ENCODE data around the gene BLVRA. TPM values are rescaled to one million over a fixed set of nuclear protein-coding genes. Genes with fewer than 3 reads are reported as not detected.

BLVRA gene, protein sequence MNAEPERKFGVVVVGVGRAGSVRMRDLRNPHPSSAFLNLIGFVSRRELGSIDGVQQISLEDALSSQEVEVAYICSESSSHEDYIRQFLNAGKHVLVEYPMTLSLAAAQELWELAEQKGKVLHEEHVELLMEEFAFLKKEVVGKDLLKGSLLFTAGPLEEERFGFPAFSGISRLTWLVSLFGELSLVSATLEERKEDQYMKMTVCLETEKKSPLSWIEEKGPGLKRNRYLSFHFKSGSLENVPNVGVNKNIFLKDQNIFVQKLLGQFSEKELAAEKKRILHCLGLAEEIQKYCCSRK
- 35.2 TPM for polyA plus RNA-seq (2012; ENCODE audit: insufficient read length, low read depth)

DNA sequence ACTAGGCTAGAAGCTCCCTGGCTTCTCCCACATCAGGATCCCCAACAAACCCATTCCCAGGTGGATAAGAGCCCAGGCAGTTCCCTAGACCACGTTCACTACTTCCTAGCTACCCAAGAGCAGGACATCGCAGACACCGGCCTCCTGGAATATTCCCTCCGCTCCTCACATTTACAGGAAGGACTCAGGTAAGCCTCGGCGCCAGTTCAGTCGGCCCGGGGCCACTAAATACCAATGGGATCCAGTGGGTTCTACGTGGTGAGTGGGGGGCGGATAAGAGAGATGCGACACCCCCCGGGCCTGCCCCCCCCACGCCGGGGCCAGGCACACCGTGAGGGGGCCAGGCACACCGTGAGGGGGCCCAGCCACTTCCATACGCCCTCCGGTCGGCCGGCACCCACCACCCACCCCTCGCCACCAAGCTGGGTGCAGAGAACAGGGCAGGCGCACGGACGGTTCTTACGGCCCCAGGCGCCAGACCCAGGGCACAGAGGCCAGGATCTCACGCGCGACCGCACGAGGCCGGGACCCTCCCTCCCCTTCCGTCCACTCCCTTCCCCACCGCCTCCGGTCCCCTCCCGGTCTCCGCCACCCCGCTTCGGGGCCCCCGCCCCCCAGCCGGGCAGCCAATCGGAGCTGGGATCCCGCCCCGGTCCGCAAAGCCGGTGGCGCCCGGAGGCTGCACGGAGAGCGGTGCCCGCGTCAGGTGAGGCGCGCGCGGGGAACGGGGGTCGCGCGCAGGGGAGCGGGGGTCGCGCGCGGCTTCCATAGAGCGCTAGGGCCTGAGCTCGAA is at the start of gene BLVRA:
BLVRA (plus strand) TSS at position 652 of the 793 bp plus-strand sequence. CDS start 12,479 bp downstream, outside the sequence.
- TF ChIP-seq SIN3A (IDR thresholded peaks at IDR 0.05; ENCODE audit: borderline replicate concordance, insufficient read depth, low read length) (no peak), FOXP2 (optimal IDR thresholded peaks at IDR 0.05; ENCODE audit: borderline replicate concordance, extremely low read depth, extremely low read length, insufficient read depth) (peak; percentile 30), TAF1 (IDR thresholded peaks at IDR 0.05; ENCODE audit: borderline replicate concordance, insufficient read depth, low read length) (no peak), POLR2AphosphoS5 (IDR thresholded peaks at IDR 0.05; ENCODE audit: low read depth, low read length) (no peak)
- TF ChIP-seq, protein P1, sequence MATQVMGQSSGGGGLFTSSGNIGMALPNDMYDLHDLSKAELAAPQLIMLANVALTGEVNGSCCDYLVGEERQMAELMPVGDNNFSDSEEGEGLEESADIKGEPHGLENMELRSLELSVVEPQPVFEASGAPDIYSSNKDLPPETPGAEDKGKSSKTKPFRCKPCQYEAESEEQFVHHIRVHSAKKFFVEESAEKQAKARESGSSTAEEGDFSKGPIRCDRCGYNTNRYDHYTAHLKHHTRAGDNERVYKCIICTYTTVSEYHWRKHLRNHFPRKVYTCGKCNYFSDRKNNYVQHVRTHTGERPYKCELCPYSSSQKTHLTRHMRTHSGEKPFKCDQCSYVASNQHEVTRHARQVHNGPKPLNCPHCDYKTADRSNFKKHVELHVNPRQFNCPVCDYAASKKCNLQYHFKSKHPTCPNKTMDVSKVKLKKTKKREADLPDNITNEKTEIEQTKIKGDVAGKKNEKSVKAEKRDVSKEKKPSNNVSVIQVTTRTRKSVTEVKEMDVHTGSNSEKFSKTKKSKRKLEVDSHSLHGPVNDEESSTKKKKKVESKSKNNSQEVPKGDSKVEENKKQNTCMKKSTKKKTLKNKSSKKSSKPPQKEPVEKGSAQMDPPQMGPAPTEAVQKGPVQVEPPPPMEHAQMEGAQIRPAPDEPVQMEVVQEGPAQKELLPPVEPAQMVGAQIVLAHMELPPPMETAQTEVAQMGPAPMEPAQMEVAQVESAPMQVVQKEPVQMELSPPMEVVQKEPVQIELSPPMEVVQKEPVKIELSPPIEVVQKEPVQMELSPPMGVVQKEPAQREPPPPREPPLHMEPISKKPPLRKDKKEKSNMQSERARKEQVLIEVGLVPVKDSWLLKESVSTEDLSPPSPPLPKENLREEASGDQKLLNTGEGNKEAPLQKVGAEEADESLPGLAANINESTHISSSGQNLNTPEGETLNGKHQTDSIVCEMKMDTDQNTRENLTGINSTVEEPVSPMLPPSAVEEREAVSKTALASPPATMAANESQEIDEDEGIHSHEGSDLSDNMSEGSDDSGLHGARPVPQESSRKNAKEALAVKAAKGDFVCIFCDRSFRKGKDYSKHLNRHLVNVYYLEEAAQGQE (IDR thresholded peaks at IDR 0.05; ENCODE audit: insufficient read depth in 1 of 2, low read depth in 2 of 2, low read length in 2 of 2): no peak

DNA sequence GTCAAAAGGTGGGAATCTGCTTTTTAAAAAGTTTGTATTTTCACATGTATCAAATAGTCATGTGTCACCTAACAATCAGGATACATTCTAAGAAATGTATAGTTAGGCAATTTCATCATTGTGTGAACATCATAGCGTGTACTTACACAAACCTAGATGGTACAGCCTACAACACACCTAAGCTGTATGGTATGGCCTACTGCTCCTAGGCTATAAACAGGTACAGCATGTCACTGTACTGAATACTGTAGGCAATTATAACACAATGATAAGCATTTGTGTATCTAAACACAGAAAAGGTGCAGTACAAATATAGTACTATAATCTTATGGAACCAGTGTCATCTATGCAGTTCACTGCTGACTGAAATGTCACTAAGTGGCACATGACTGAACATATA is 47.0 kb upstream of the BLVRA start:
- TF ChIP-seq FOXP2 (optimal IDR thresholded peaks at IDR 0.05; ENCODE audit: borderline replicate concordance, extremely low read depth, extremely low read length, insufficient read depth) (no peak), SIN3A (IDR thresholded peaks at IDR 0.05; ENCODE audit: borderline replicate concordance, insufficient read depth, low read length) (no peak), TAF1 (IDR thresholded peaks at IDR 0.05; ENCODE audit: borderline replicate concordance, insufficient read depth, low read length) (no peak), POLR2AphosphoS5 (IDR thresholded peaks at IDR 0.05; ENCODE audit: low read depth, low read length) (no peak)
- TF ChIP-seq, protein P1 (IDR thresholded peaks at IDR 0.05; ENCODE audit: insufficient read depth in 1 of 2, low read depth in 2 of 2, low read length in 2 of 2): no peak

DNA sequence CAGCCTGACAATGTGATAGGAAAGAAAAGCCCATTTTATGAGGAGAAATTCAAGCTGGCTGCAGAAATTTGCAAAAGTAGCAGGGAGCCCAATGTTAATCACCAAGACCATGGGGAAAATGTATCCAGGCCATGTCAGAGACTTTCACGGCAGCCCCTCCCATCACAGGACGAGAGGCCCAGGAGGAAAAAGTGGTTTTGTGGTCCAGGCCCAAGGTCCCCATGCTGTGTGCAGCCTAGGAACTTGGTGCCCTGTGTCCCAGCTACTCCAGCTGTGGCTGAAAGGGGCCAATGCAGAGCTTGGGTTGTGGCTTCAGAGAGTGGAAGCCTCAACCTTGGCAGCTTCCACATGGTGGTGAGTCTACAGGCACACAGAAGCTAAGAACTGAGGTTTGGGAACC is 41.9 kb upstream of the BLVRA start:
- TF ChIP-seq TAF1 (IDR thresholded peaks at IDR 0.05; ENCODE audit: borderline replicate concordance, insufficient read depth, low read length) (no peak), SIN3A (IDR thresholded peaks at IDR 0.05; ENCODE audit: borderline replicate concordance, insufficient read depth, low read length) (no peak)

DNA sequence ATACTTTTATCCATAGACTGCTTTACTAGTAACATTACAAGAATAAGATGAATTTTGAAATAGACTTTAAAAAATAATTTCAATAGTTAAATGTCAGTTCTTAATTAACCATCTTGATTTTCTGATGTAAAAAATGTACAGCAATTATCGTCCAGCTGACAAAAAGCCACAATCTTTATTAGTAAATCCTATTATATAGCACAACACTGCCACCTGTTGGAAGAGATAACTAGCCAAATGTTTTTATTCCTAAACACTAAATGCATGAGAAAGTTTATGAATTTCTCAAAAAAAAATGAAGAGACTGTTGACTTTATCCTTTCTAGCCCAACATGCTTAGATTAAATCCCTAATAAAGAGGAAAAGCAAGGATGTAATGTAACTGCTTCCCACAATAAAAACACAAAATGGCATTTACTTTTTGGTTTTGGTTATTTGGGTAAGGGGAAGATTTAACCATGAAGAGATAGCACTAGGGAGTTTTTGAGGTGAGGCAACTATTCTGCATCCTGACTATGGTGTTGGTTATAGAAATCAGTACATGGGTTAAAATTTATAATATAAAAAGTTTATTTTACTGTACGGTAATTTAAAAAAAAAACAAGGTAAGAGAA is 37.2 kb upstream of the BLVRA start:
- TF ChIP-seq, protein P1 (IDR thresholded peaks at IDR 0.05; ENCODE audit: insufficient read depth in 1 of 2, low read depth in 2 of 2, low read length in 2 of 2): no peak
- TF ChIP-seq FOXP2 (optimal IDR thresholded peaks at IDR 0.05; ENCODE audit: borderline replicate concordance, extremely low read depth, extremely low read length, insufficient read depth) (no peak), TAF1 (IDR thresholded peaks at IDR 0.05; ENCODE audit: borderline replicate concordance, insufficient read depth, low read length) (no peak), POLR2AphosphoS5 (IDR thresholded peaks at IDR 0.05; ENCODE audit: low read depth, low read length) (no peak), SIN3A (IDR thresholded peaks at IDR 0.05; ENCODE audit: borderline replicate concordance, insufficient read depth, low read length) (no peak)

DNA sequence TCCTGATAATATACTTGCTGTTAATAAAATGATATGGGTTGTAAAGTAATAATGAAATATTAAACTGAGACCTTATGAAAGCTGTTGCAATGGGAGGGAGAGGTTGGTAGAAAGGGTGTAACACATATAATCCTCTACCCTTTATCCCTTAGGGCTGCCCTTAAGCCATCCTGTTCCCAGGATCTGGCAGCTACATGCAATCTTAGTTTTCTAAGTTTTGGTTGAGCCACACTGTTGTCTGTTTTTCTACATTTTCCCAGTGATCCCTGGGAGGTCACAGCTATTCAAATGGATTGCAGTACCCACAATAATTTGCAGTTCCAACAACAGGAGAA is 35.5 kb upstream of the BLVRA start:
- TF ChIP-seq POLR2AphosphoS5 (IDR thresholded peaks at IDR 0.05; ENCODE audit: low read depth, low read length) (no peak), FOXP2 (optimal IDR thresholded peaks at IDR 0.05; ENCODE audit: borderline replicate concordance, extremely low read depth, extremely low read length, insufficient read depth) (no peak), TAF1 (IDR thresholded peaks at IDR 0.05; ENCODE audit: borderline replicate concordance, insufficient read depth, low read length) (no peak), SIN3A (IDR thresholded peaks at IDR 0.05; ENCODE audit: borderline replicate concordance, insufficient read depth, low read length) (no peak)
- TF ChIP-seq, protein P1 (IDR thresholded peaks at IDR 0.05; ENCODE audit: insufficient read depth in 1 of 2, low read depth in 2 of 2, low read length in 2 of 2): no peak

Measured in PFSK-1 (cell line).